Ovary (tissue), 9 donors: ENCODE results near the gene PRDM7. TPM values are rescaled to one million over a fixed set of nuclear protein-coding genes. Genes with fewer than 3 reads are reported as not detected.

Experiments
- DNase-seq, 5 donors: peaks; one replicate each; pipeline ENCODE4 v3.0.0-alpha.2; 2019 to 2020
- H3K27ac ChIP-seq, 2 donors: fragments of 200-600 bp; one replicate each; pipeline versions ENCODE4 v1.5.1 to v1.8.0; 2019 to 2022
- H3K27me3 ChIP-seq: fragments of 200-600 bp; one replicate; pipeline ENCODE4 v1.8.0; 2022
- H3K36me3 ChIP-seq: fragments of 200-600 bp; sonication (generic); one replicate; pipeline ENCODE4 v1.5.1; 2019
- H3K4me1 ChIP-seq: one replicate; pipeline ENCODE4 v1.8.1; 2013; ENCODE audit warnings: mild to moderate bottlenecking, moderate library complexity; ENCODE audit not compliant: insufficient read depth
- H3K4me3 ChIP-seq: fragments of 200-600 bp; sonication (generic); one replicate; pipeline ENCODE4 v1.5.1; 2017
- H3K9me3 ChIP-seq, 2 donors: fragments of 200-600 bp in 1 of 2; sonication (generic) in 1 of 2; one replicate each; pipeline versions ENCODE4 v1.5.1 to v1.8.1; 2013 to 2019; ENCODE audit warnings: mild to moderate bottlenecking in 1 of 2, moderate library complexity in 1 of 2
- CTCF ChIP-seq, 3 donors: fragments of 450-650 bp in 2 of 3; fragments of 200-600 bp in 1 of 3; IDR thresholded peaks; one replicate each; pipeline versions ENCODE4 v1.5.1 to v1.8.0; 2016 to 2022; ENCODE audit warnings: antibody characterized with exemption in 3 of 3, mild to moderate bottlenecking in 1 of 3
- EP300 ChIP-seq: sonication (generic); formaldehyde crosslinking; IDR thresholded peaks from one replicate; pipeline ENCODE4 v1.6.1; 2017; ENCODE audit warnings: antibody characterized with exemption
- POLR2A ChIP-seq: fragments of 450-650 bp; IDR thresholded peaks from one replicate; pipeline ENCODE4 v1.6.1; 2017; ENCODE audit warnings: antibody characterized with exemption, mild to moderate bottlenecking, moderate library complexity
- WGBS, 3 donors: extraction: QIAGEN DNeasy Blood & Tissue Kit in 1 of 3; methylation state at CpG; one replicate each; pipeline versions ENCODE4 v1.1.5 to v1.1.7; 2013 to 2017; 5-methylcytosine and 5-hydroxymethylcytosine counted together
- intact Hi-C, 4 donors: fragments of 100-400 bp; cut with DNase I; formaldehyde crosslinking; loops; one replicate each; pipeline versions ENCODE4 v1.11.0 to v1.15.1; 2022 to 2023
- polyA plus RNA-seq, 2 donors: library from polyadenylated mRNA; stranded (reverse); fragments of 200-250 nt in 1 of 2; fragments of 350-450 nt in 1 of 2; fragmentation: Illumina TruSeq in 1 of 2; extraction: RNeasy Lipid Tissue Mini Kit (QIAGEN cat#74804) in 1 of 2; gene quantifications; one replicate each; pipeline ENCODE4 v1.2.3, GENCODE V29; 2013 to 2014
- total RNA-seq, 7 donors: library from RNA; depleted of rRNA in 2 of 7; stranded (reverse); fragments of >200 nt in 2 of 7; fragmentation: NEBNext Ultra II Directional in 3 of 7; extraction: Animal tissue kit (Norgen Biotek cat#: 25700) in 3 of 7; gene quantifications; one replicate each; pipeline versions ENCODE4 v1.1.0 to v1.2.4, GENCODE V29; 2016 to 2023
- donor health status: DM: no; HTN: no; CAD: no; lungs with moderate emphysema.
- donor health status: DM: no; HTN: no; CAD: no.
- donor health status: Bipolar disorder and iron deficiency.
- donor health status: DM: yes; HTN: yes; CAD: no.
- donor health status: DM: no; HTN: no; CAD: no.
- donor health status: DM: yes; HTN: yes; CAD: no.

Gene PRDM7
- total and polyA plus RNA-seq, 9 donors, result not detected

DNA sequence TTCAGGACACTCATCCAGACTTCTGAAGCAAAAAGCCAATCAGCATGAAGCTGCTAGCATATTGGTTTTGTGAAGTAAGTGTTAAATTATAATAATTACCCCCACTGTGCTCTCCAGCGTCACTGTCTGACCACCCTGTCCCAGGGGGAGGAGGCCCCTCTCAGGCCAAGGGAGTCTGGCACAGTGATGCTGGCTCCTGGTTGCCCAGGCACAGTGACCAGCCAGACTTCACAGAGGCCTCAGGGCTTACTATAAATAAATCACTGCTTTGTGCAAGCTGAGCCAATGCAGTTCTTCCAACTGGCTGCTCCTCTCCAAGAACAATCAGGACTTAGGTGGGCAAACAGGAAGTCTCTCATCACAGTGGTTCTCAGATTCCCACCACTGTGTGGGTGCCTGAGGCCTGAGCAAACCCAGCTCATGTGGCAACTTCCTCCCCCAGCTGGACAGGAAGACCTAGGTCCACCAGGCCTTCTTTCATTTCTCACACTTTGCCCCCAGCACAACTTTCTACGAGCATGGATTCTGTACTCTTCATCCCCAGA, 56.2 kb downstream of the PRDM7 start:
- TF ChIP-seq EP300 (no peak), CTCF (IDR thresholded peaks at IDR 0.05) (no peak), POLR2A (no peak)
- H3K36me3 ChIP-seq, result no peaks in the 10 kb centered on the region
- 86 to 91% (median 90%) methylated on average over 2 of the region's 2 CpGs for WGBS, 3 donors
- H3K9me3 ChIP-seq, result no peaks in the 10 kb centered on the region
- peaks cover 7% of the 10 kb centered on the region for H3K4me1 ChIP-seq
- H3K27me3 ChIP-seq, result no peaks in the 10 kb centered on the region
- DNase-seq, result no peak
- H3K27ac ChIP-seq, result no peak overlapping the region
- intact Hi-C loops, result no loop called here
- no peak overlapping the region for H3K4me3 ChIP-seq

DNA sequence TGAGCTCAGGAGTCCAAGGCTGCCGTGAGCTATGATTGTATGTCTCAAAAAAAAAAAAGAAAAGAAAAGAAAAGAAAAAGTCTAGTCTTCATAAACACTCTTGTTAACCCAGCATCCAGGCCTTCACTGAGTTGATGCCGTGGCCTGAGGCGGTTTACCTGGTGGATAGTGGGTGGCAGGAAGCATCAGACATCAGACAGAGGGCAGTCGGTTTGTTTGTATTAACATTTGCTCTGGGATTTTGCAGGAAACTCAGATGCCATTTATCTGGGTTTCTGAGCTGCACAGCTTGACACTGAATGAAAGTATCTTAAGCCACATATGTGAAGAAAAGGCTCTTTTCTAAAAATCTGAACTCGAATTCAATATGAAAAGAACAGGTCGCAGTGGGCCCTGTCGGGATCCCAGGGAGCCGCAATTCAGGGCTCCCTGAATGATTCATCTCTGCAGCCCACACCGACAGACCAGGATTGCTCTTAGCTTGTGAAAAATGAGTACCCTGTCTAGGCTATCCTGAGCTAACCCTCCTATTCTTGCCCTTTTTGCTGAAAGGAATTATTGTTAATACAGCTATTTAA, 56.8 kb downstream of the PRDM7 start:
- 83 to 85% (median 84%) methylated on average over 9 of the region's 9 CpGs for WGBS, 3 donors
- Histone ChIP-seq H3K4me1 (peaks cover 7% of the 10 kb centered on the region), H3K9me3 (no peaks in the 10 kb centered on the region), H3K27me3 (no peaks in the 10 kb centered on the region), H3K36me3 (no peaks in the 10 kb centered on the region), H3K27ac (no peak overlapping the region), H3K4me3 (no peak overlapping the region)
- intact Hi-C loops, result no loop called here
- no peak for DNase-seq
- no peak for TF ChIP-seq CTCF (IDR thresholded peaks at IDR 0.05)
- TF ChIP-seq POLR2A, result no peak
- no peak for TF ChIP-seq EP300

DNA sequence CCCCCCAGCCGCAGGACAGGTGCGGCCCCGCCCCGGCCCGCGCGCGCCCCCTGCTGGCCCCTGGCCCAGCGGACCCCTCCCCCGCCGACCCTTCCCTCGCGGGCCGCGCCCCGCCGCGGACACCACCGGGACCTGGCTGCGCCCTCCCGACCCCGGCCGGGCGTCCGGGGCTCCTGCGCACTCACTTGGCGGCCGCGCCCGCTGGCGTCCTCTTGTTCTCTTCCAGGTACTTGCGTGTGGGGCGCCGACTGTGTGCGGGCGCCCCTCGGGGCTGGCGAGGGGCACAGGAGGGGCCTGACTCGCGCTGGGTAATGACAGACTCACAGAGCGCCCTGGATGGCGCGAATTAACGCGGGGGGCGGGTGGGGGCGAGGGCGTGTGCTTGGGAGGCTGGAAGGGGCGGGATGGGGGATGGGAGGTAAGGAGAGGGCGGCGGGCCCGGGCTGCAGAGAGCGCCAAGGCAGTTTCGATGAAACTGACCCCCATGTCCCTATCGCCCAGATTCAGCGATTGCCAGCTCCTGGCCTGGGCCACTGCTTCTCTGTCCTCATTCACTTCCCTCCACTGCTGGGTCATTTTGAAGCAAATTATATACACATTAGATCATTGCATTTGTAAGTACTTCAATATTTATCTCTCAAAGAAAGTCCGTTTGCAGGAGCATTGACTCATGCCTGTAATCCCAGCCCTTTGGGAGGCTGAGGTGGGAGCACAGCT, 57.4 kb downstream of the PRDM7 start:
- H3K9me3 ChIP-seq, result no peaks in the 10 kb centered on the region
- H3K4me1 ChIP-seq, result peaks cover 7% of the 10 kb centered on the region
- TF ChIP-seq CTCF (IDR thresholded peaks at IDR 0.05) (peak in 2 of 3 donors; percentile 15 to 19), EP300 (no peak)
- H3K36me3 ChIP-seq, result no peaks in the 10 kb centered on the region
- intact Hi-C loops, result no loop called here
- H3K27ac ChIP-seq, result no peak overlapping the region
- DNase-seq, result peak in 3 of 5 donors; percentile 52 to 59 (median 53)
- H3K4me3 ChIP-seq, result peak overlapping the region; percentile 77
- WGBS, 3 donors, result 1 to 2% (median 2%) methylated on average over 19 to 53 of the region's 57 CpGs
- no peaks in the 10 kb centered on the region for H3K27me3 ChIP-seq

DNA sequence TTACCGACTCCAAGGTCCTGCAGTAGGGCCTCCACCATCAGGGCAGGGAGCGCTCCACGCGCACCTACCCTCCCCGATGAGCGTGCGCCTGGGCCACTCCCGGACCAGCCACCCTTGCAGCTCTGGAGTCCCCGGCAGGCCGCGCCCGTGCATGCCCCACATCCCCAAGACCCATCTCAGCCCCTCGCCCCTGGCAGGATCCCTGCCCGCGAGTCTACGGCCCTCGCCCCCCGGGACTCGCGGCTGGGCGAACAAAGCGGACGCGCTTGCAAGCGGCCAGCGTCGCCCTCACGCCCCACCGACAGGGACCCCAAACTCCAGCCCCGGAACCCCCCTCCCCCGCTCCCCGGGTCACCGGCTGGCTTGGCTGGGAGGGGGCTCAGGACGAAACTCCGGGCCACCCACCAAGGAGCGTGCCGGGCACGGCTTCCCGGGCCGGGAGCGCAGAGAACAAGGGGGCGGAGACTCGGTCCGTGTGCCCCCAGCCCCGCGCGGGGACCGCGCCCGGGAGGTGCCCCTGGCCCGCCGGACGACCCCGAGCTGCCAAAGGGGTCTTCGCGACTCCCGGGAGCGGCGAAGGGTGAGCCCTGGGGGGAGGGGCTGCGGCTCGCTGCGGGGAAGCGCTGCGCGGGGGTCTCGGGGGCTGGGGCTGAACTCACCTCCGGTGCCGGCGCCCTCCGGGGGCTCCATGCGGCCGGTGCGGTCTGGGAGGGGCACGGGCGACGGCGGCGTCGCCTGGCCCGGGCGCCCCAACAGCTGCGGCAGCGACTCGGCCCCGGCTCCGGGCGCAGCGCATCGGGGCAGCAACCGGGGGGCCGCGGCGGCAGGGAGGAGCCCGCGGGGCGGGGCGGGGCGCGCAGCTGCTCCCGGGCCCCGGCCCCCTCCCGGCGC, 58.2 kb downstream of the PRDM7 start, which contains the start of gene DBNDD1:
Gene DBNDD1, minus strand, starts transcription at position 805 of the 891 bp plus-strand sequence. Its CDS starts 115 bp downstream, at position 690.
- H3K27ac ChIP-seq, result no peak within 1 kb of the TSS
- 1 to 3% (median 2%) methylated on average over 42 to 102 of the region's 103 CpGs for WGBS, 3 donors
- intact Hi-C loops, result no loop called here
- H3K36me3 ChIP-seq, result no peaks in the 10 kb centered on the region
- TF ChIP-seq CTCF (IDR thresholded peaks at IDR 0.05) (no peak), POLR2A (no peak), EP300 (no peak)
- DNase-seq, result peak in 1 of 5 donors; percentile 50
- no peaks in the 10 kb centered on the region for H3K27me3 ChIP-seq
- H3K4me1 ChIP-seq, result peaks cover 7% of the 10 kb centered on the region
- H3K4me3 ChIP-seq, result peak within 1 kb of the TSS; percentile 77
- H3K9me3 ChIP-seq, result no peaks in the 10 kb centered on the region
